Right ventricle myocardium superior (tissue), 1 donor: ENCODE results near the gene TOMM40L. TPM values are rescaled to one million over a fixed set of nuclear protein-coding genes. Genes with fewer than 3 reads are reported as not detected.
"Not testable (repeated sequence)": the region's sequence is repeated elsewhere in the genome, so short reads cannot be mapped to it uniquely, and the experiment has no call there.

Source experiments
- ATAC-seq: fragments of 200-7000 bp; cut with Tn5 transposase; one replicate; pipeline ENCODE4 v1.9.1; 2020; ENCODE audit warnings: mild to moderate bottlenecking; ENCODE audit not compliant: poor library complexity
- DNase-seq: peaks from one replicate; pipeline ENCODE4 v3.0.0-alpha.2; 2020
- intact Hi-C: fragments of 100-400 bp; cut with DNase I; formaldehyde crosslinking; loops from one replicate; pipeline ENCODE4 v1.11.2; 2022
- total RNA-seq: library from RNA; stranded (reverse); fragmentation: NEBNext Ultra II Directional; extraction: Animal tissue kit (Norgen Biotek cat#: 25700); gene quantifications from one replicate; pipeline ENCODE4 v1.2.1, GENCODE V29; 2021
- donor health status: DM: no; HTN: yes; CAD: no; lungs with severe emphysema.

The TOMM40L gene
- total RNA-seq, 1 donor from 2014 or later: 36.9 TPM

GRCh38 chr1:161235957-161236775, 10.3 kb downstream of the TOMM40L start:
- DNase-seq (no peak), ATAC-seq (no peak)
- intact Hi-C loops: no loop called here

GRCh38 chr1:161238039-161238473, 12.2 kb downstream of the TOMM40L start, which contains the start of gene NR1I3:
NR1I3 (minus strand) TSS chr1:161238203; CDS start chr1:161236565, 1,638 bp downstream.
- DNase-seq: no peak
- intact Hi-C loops: no loop called here
- no peak for ATAC-seq

- DNase-seq (no peak), ATAC-seq (no peak)
- intact Hi-C loops: no loop called here
Observed at GRCh38 chr1:161241682-161242081, 15.8 kb downstream of the TOMM40L start.

DNA sequence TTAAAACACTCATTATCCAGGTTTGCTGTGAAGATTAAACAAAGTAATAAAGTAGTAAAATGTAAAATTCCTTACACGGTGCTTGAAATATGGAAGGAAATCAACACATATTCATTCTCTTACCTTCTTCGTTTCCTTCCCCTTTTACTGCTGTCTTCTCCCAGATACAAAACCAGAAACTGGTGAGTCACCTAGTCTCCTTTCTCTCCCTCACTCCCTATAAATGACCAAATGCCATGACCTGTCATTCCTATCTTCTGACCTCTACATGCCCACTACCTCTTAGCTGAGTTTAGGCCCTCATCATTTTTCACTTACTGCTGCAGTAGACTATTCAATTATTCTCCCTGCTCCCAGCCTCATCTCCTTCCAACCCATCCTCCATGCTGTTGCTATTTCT, 16.5 kb downstream of the TOMM40L start:
- DNase-seq (no peak), ATAC-seq (no peak)
- intact Hi-C loops: no loop called here

- DNase-seq (no peak), ATAC-seq (no peak)
- intact Hi-C loops: no loop called here
Observed at GRCh38 chr1:161244888-161245287, 19.0 kb downstream of the TOMM40L start.

GRCh38 chr1:161250100-161250499, 24.2 kb downstream of the TOMM40L start:
- DNase-seq, intact Hi-C loops, ATAC-seq: not testable (repeated sequence)

DNA sequence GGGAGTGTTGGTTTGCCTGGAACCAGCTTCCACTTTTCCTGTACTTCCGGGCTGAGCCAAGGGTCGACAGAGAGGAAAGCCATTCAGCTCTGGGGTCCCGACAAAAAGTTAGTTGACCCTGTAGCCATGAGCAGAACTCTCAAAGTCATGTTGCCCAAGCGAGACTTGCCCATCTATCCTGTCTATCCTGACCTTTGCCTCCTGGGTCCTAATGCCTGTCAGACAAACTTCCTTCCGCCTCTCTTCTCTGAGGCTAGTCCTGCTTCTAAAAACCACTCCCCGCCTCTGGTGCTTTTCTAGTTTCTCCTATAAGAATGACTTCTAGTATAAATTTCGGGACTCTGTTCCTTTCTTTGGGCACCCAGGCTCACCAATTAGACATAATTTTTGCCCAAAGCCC, 25.0 kb downstream of the TOMM40L start:
- ATAC-seq (no peak), DNase-seq (no peak)
- intact Hi-C loops: no loop called here

- intact Hi-C loops: no loop called here
- no peak for ATAC-seq
Observed at GRCh38 chr1:161251579-161251978, 25.7 kb downstream of the TOMM40L start.

GRCh38 chr1:161255302-161255701, 29.4 kb downstream of the TOMM40L start:
- intact Hi-C loops, ATAC-seq, DNase-seq: not testable (repeated sequence)

More at GRCh38 chr1:161251579-161251978, 25.7 kb downstream of the TOMM40L start:
- no peak for DNase-seq

DNA sequence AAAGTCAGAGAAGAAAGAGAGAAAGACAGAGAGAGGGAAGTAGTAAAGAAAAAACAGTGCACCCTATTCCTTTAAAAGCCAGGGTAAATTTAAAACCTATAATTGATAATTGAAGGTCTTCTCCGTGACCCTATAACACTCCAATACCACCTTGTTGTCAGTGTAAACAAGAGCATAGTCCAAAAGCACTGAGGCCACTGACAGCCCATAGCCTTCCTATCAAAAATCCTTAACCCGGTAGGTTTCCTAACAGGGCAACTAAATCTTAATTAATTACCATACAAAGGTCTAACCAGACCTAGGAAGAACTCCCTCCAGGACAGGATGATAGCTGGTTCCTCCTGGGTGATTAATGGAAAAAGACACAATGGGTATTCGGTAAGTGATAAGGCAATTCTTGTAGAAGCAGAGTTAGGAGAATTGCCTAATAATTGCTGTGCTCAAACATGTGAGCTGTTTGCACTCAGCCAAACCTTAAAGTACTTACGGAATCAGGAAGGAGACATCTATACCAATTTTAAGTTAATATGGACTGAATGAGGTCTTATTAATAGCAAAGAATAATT, 30.2 kb downstream of the TOMM40L start:
- intact Hi-C loops, ATAC-seq, DNase-seq: not testable (repeated sequence)

GRCh38 chr1:161257109-161257508, 31.2 kb downstream of the TOMM40L start:
- ATAC-seq, DNase-seq, intact Hi-C loops: not testable (repeated sequence)

DNA sequence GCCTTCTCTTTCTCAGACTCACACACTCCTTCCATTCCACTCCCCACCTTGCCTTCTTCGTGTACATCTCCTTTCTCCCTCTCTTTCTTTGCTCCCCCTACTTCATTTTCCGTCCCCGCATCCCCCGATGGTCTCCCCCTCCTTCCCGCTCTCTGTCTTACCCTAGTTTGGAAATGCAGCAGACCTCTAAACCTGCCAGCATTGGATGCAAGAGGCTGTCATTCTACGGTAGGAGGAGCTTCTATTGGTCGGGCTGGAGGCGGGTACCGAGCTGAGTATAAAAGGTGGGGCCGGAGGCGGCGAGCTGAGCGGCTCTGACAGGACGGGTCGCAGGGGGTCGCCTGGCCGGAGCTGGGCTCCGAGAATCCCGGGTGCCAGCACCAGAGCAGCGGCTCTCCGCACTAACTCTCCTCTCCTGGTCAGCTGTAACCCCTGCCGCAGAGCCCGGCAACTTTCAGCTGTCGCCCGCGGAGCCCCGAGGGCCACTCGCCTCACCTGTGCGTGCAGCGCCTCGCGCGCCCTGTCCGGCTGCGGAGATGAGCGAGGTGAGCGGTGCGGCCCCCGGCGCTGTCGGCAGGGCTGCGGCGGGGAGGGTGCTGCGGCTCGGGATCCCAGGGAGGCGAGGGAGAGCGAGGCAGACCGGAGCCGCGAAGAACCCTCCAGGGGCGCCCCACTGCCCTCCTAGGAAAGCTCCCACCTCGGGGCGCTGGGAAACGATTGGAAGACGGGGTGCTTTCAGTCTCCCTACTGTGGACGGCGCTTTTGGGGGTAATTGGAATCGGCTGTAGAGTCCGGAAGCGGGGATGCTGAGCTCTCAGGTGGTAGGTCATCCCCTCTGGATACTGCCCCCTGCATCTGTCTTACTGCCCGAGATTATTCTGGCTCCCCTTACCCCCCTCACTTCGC, 32.8 kb downstream of the TOMM40L start, which contains the start of gene PCP4L1:
PCP4L1 (plus strand) TSS at position 307 of the 906 bp plus-strand sequence; CDS start at position 537, 230 bp downstream.
- DNase-seq (peak; percentile 61), ATAC-seq (peak; percentile 88)
- intact Hi-C loops: no loop called here

GRCh38 chr1:161259345-161259702, 33.5 kb downstream of the TOMM40L start:
- DNase-seq: no peak
- intact Hi-C loops: no loop called here
- ATAC-seq: no peak

- no peak for DNase-seq
Observed at GRCh38 chr1:161259765-161260164, 33.9 kb downstream of the TOMM40L start.

GRCh38 chr1:161260376-161261260, 34.8 kb downstream of the TOMM40L start:
- intact Hi-C loops: no loop called here
- no peak for DNase-seq
- no peak for ATAC-seq

More at GRCh38 chr1:161259765-161260164, 33.9 kb downstream of the TOMM40L start:
- ATAC-seq: no peak
- intact Hi-C loops: no loop called here

DNA sequence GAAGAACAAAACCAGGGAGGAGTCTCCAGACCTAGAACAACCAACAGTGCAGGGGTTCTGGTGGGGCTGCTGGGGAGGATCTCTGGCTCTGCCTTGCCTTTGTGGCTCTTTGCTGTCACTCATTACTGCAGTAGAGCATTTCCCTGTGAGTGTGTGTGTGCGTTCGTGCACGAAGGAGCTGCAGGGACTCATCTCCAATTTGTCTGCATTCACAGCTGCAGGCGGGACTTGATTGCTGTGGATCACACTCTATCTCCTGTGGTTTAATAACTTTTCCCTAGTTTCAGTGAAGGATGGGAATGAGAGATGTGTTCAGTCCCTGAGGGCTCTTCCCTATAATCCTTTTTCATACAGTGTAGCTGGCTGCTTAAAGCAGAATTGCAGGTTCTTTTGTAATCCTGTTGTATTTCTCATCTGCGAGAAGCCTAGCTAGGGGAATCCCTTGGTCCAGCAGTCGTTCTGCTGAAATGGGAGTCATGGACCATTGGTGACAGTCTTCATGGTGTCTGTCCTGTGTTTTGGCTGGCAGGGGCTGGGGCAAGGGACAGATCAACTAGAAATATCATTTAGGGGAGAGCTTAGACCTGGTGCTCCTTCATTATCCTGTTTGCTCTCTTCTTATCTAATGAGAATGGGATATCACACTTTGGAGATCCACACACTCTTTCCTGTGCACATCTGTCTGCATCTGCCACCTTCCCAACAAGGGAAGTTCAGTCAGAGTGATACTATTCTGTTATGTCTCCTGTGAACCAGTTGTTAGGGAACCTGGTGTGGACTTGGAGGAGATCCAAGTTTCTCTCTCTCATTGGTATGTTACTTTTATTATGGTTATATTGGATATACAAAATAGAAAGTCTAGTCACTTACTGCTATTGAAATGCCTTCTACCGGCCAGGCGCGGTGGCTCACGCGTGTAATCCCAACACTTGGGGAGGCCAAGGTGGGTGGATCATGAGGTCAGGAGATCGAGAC, 35.7 kb downstream of the TOMM40L start:
- DNase-seq (no peak), ATAC-seq (no peak)
- intact Hi-C loops: no loop called here

GRCh38 chr1:161265305-161265704, 39.4 kb downstream of the TOMM40L start:
- no peak for DNase-seq
- intact Hi-C loops: no loop called here
- no peak for ATAC-seq
